Measurements from ENCODE around the gene ARHGAP33. TPM values are rescaled to one million over a fixed set of nuclear protein-coding genes. Genes with fewer than 3 reads are reported as not detected.

ARHGAP33 gene
- total RNA-seq, 1 experiment from 2014 or later, result 43.9 TPM

DNA sequence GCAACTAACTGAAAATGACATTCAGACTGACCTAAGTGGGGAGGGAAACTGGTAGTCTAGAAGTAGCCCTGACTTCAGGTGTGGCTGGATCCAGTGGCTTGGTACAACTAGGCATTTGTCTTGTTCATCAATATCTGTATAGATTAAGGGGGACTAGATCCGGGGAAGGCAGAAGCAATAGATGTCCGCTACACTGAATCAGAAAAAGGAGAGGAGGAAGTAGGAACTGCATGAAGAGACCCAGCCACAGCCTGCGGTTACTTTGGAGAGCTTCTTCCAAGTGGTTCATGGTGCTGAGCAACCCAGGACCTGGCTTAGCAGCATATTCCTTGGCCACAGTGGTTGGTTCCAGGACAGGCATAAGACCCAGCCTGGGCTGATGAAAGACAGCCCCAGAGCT is 47.2 kb downstream of the ARHGAP33 start (continued):
- no peak for TF ChIP-seq STAT6 (CRISPR knock-in tag; conservative IDR thresholded peaks at IDR 0.05; ENCODE audit: low read depth)
- no peak for TF ChIP-seq TEAD4 (CRISPR knock-in tag; IDR thresholded peaks at IDR 0.05)
- TF ChIP-seq KAT7 (CRISPR knock-in tag; IDR thresholded peaks at IDR 0.05; ENCODE audit: borderline replicate concordance), result no peak
- TF ChIP-seq, protein P1, sequence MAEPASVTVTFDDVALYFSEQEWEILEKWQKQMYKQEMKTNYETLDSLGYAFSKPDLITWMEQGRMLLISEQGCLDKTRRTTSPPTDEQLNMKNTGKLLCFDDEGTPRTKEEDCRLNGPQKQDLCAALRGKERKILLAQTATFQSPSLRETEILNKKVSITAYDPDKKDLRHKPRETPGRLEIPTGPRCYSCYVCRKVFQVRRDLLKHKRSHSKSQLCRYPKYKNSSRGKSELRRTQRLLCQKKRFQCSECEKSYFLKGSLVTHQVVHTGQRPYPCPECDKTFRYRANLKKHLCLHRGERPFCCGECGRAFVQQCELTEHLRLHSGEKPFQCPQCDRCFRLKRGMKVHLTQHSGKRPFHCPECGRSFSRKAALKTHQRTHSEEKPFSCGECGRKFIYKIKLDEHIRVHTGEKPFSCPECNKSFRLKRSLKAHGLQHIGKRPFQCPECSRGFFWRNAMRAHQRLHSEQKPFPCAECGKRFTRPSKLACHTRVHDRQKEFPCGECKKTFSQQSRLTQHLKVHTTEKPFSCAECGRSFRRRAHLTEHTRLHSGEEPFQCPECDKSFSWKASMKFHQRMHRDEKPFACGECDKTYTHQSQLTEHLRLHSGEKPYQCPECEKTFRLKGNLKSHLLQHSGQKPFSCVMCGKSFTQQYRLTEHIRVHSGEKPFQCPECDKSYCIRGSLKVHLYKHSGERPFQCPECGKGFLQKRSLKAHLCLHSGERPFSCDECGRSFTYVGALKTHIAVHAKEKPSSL (CRISPR knock-in tag; conservative IDR thresholded peaks at IDR 0.05), result no peak
- no peak for TF ChIP-seq CREB1 (CRISPR knock-in tag; IDR thresholded peaks at IDR 0.05)
- no peak for TF ChIP-seq ELF4 (CRISPR knock-in tag; IDR thresholded peaks at IDR 0.05; ENCODE audit: low read depth)
- TF ChIP-seq ZNF281 (CRISPR knock-in tag; IDR thresholded peaks at IDR 0.05), result no peak
- TF ChIP-seq MXD4 (CRISPR knock-in tag; IDR thresholded peaks at IDR 0.05; ENCODE audit: borderline replicate concordance), result no peak
- TF ChIP-seq, protein P2, sequence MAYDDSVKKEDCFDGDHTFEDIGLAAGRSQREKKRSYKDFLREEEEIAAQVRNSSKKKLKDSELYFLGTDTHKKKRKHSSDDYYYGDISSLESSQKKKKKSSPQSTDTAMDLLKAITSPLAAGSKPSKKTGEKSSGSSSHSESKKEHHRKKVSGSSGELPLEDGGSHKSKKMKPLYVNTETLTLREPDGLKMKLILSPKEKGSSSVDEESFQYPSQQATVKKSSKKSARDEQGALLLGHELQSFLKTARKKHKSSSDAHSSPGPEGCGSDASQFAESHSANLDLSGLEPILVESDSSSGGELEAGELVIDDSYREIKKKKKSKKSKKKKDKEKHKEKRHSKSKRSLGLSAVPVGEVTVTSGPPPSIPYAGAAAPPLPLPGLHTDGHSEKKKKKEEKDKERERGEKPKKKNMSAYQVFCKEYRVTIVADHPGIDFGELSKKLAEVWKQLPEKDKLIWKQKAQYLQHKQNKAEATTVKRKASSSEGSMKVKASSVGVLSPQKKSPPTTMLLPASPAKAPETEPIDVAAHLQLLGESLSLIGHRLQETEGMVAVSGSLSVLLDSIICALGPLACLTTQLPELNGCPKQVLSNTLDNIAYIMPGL (CRISPR knock-in tag; IDR thresholded peaks at IDR 0.05), result no peak

DNA sequence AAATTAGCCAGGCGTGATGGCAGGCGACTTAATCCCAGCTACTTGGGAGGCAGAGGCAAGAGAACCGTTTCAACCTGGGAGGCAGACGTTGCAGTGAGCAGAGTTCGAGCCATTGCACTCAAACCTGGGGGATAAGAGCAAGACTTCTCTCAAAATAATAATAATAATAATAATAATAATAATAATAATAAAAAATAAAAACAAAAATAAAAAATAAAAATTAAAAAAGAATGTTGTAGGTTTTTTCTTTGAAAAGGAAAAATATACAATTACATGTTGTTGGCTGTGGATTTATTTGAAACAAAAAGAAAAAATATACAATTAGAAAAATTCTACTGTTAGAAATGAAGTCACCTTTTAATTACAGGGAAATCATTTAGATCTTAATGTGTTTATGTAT is 48.8 kb downstream of the ARHGAP33 start:
- Mint-ChIP-seq H3K9me3 (no peaks in the 10 kb centered on the region), H3K36me3 (no peaks in the 10 kb centered on the region), H3K4me1 (peaks cover 3% of the 10 kb centered on the region), H3K4me3 (no peak overlapping the region), H3K27ac (no peak overlapping the region), H3K27me3 (ENCODE audit: low read depth) (peaks cover 33% of the 10 kb centered on the region)
- POLR2A ChIA-PET, result no interaction called here
- DNase-seq (ENCODE audit: low spot score) (no peak), ATAC-seq (no peak)
- CTCF ChIA-PET, result interaction anchor here (0.6 to 1.7 kb wide), 2 partner anchors 12 to 39 kb away, joined by 5 to 6 read pairs; partner anchors contain the start of gene PRODH2
- TF ChIP-seq HMGA2 (CRISPR knock-in tag; IDR thresholded peaks at IDR 0.05) (peak; percentile 90), JUN (CRISPR knock-in tag; IDR thresholded peaks at IDR 0.05) (no peak)
- TF ChIP-seq, protein P3, sequence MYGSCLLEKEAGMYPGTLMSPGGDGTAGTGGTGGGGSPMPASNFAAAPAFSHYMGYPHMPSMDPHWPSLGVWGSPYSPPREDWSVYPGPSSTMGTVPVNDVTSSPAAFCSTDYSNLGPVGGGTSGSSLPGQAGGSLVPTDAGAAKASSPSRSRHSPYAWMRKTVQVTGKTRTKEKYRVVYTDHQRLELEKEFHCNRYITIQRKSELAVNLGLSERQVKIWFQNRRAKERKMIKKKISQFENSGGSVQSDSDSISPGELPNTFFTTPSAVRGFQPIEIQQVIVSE (CRISPR knock-in tag; IDR thresholded peaks at IDR 0.05; ENCODE audit: borderline replicate concordance), result no peak
- TF ChIP-seq, protein P4, sequence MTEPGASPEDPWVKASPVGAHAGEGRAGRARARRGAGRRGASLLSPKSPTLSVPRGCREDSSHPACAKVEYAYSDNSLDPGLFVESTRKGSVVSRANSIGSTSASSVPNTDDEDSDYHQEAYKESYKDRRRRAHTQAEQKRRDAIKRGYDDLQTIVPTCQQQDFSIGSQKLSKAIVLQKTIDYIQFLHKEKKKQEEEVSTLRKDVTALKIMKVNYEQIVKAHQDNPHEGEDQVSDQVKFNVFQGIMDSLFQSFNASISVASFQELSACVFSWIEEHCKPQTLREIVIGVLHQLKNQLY (CRISPR knock-in tag; IDR thresholded peaks at IDR 0.05), result no peak

All from WTC11 (cell line).